ENCODE measurements around the gene RAPGEF5.

Gene RAPGEF5

GRCh38 chr7:22375359-22376048 lies 18.6 kb upstream of the RAPGEF5 start:
- DNase-seq = no peak

GRCh38 chr7:22373911-22374310 lies 17.0 kb upstream of the RAPGEF5 start:
- no peak for DNase-seq

DNA sequence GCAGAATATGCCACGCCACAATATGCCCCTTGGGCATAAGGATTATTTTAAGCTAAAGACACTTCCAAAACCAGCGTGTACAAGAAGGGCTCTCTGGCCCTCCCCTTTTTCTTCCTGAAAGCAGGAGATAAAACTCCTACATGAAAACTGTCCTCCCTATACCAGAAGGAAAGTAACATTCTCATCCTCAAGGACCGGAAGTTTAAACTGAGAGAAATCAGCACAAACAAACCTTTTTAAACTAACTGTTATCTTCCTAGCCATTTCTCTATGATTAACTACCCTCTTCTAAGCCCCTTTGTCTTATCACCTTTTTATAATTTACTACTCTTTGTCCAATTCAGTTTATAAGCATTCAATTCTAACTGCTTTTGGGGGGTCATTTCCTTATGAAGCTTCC lies 16.4 kb upstream of the RAPGEF5 start:
- DNase-seq = no peak

DNA sequence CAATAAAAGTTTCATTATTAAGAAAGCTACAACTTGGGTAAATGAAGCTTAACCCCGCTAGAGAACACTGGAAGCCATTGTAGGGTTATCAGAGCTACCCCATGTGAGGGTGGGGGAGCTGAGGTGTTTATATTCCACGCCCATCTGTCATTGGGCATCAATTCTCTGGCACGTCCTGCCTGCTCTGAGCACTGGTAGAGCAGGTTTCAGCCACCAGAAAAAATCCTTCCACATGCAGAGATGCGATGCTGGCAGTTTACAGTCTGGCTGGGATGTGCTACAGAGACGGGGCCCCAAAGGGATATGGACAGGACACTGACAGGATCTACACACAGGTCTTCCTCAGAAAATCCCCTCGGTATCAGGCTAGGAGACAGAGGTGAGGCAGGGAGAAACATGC lies 15.9 kb upstream of the RAPGEF5 start:
- no peak for DNase-seq

DNA sequence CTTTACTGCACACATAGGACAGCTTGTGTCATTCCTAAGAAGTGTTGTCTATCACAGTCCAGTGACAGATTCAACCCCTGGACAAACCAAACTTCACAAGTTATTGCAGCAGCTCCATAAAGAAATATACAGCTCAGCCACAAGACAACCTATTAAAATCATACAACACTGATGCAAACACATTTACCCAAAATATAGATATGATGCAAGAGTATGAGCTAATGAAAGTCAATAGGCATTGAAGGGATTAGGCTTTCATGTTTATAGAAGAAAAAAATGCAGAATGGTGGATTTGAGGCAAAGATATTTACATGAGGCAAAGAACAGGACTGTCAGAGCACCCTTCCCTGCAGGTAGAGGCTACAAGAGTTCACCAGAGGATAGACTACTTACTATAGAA lies 14.9 kb upstream of the RAPGEF5 start:
- DNase-seq = no peak

- DNase-seq = no peak
Measured at GRCh38 chr7:22364900-22365299, 7.9 kb upstream of the RAPGEF5 start.

- no peak for DNase-seq
Measured at GRCh38 chr7:22363756-22364422, 6.9 kb upstream of the RAPGEF5 start.

DNA sequence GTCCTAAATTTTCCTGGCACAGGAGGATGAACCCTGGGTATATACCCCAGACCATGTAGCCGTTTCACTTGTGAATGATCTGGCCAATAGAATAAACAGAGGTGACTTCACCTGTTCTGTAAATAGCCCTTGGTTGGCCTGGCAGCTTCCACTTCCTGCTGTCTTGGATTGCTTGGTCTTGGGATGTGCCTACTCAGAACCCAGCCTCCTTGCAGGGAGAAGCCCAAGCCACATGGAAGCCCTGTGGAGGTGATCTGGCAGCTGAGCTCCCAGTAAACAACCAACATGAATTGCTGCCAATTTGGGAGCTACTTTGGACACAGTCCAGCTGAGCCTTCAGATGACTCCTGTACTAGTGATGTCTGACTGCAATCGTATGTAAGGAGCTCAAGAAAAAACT lies 4.8 kb upstream of the RAPGEF5 start:
- no peak for DNase-seq

- DNase-seq = no peak
Measured at GRCh38 chr7:22361320-22361719, 4.4 kb upstream of the RAPGEF5 start.

- DNase-seq = no peak
Measured at GRCh38 chr7:22358820-22359697, 2.1 kb upstream of the RAPGEF5 start.

GRCh38 chr7:22357311-22358175 lies 589 bp upstream of the RAPGEF5 start:
- no peak for DNase-seq

DNA sequence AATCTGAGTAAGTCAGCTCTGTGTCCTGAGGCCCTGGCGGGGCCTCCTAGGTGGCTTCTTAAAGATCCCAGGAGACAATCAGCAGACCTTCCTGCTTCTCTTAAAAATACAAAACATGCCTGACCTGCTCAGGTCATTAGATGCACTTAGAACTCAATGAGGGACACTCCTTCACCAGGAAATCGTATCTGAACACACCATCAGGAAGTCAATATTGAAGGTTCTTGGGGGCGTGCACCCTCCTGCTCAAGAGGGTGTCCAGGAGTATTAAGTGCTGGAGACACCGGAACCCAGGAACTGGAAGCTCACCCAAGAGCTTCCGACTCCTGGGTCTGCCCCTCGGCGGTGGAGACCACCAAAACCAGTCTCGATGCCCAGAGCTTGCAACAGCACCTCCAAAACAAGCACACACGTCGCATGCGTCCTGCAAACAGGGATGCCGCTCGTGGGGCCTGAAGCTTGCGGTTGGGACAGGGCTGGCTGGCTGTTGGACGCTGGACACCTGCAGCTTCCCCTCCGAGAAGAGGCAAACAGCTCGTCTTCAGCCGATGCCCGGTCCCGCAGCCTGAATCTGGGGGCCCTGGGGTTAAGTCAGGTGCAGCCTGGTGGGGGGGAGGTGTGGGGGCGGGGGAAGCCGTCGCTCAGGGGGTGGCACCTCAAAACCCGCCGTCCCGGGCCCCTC lies 803 bp downstream of the RAPGEF5 start:
- no peak for DNase-seq

- no peak for DNase-seq
Measured at GRCh38 chr7:22355620-22356009, 1.3 kb downstream of the RAPGEF5 start.

DNA sequence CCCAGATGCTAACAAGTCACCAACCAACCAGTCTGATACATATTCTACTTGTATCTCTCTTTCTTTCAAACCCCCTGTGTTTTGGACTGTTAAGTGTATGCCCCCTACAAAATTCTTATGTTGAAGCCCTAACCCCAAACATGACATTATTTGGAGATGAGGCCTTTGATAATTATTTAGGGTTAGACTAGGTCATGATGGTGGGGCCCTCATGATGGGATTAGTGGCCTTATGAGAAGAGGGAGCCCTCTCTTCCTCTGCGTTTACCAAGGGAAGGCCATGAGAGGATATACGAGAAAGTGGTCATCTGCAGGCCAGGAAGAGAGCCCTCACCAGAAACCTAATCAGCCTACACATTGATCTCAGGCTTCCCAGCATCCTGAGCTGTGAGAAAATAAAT lies 2.5 kb downstream of the RAPGEF5 start:
- DNase-seq = no peak

GRCh38 chr7:22352887-22353286 lies 4.1 kb downstream of the RAPGEF5 start:
- no peak for DNase-seq

DNA sequence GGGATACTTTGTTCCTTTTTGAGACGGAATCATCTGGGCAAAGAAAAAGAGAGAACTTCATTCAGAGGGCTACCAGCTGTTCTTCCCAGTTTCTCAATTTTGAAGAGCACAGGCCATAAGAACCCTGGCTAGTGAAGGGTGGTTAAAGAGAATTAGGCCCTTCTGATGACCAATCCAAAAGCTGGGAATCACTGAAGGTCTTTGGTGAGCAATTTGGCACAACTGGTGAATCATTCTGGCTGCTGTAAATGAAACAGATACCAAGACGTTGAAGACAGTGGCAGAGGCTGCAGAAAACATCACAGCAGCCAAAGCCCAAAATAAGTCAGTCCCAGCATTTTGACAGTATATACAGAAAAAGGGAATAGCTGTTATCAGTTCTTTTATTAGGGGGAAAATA lies 5.1 kb downstream of the RAPGEF5 start:
- no peak for DNase-seq

DNA sequence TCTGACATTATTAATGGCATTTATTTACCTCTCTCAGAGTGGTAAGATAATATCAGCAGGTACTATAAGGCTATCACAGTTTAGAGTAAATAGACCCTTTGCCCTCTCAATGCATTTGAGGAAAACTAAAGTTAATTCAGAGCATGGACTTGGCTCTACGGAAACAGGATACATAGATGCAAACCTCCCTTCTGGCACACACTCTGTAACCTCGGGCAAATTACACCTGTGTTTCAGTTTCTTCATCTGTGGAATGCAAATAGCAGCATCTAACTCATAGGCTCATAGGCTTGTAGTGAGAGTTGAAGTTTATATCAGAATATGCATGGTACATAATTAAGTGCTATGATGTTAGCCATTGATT lies 5.6 kb downstream of the RAPGEF5 start:
- no peak for DNase-seq

DNA sequence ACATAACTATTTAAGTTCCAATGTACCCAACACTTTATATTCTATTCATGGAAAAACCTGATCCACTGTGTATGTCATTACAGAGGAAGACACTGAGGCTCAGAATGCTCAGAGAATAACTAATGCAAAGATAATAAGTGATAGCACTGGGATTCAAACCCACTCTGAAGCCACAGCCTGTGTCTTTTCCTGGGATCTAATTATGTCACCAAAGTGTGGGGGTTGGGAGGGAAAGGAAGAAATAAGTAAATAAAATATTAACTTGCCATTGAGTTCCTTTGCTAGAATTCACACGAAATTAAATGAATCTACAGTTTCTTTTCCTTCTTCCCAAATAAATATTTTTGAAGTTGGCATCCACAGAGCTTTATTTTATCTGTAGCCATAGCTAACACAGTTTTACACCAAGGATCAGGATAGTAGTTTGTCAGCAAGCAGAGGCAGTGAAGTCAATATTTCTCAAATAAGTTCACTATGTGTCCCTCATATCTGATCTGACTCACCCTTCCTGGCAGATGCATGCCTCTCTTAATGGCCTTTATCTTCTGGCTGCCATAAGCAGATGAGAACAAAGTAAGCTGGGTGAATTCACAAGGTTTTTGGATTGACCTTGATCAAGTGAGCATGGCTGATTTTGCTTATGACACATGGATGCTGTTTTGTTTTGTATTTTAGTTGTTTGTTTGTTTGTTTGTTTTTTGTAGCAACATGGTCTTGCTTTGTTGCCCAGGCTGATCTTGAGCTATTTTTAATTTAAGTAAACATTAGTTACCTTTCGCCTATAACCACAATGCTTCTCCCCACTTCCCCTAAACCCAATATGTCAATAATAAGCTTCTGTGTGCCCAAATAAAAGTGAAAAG lies 6.3 kb downstream of the RAPGEF5 start:
- DNase-seq = no peak

GRCh38 chr7:22348379-22348778 lies 8.6 kb downstream of the RAPGEF5 start:
- no peak for DNase-seq

DNA sequence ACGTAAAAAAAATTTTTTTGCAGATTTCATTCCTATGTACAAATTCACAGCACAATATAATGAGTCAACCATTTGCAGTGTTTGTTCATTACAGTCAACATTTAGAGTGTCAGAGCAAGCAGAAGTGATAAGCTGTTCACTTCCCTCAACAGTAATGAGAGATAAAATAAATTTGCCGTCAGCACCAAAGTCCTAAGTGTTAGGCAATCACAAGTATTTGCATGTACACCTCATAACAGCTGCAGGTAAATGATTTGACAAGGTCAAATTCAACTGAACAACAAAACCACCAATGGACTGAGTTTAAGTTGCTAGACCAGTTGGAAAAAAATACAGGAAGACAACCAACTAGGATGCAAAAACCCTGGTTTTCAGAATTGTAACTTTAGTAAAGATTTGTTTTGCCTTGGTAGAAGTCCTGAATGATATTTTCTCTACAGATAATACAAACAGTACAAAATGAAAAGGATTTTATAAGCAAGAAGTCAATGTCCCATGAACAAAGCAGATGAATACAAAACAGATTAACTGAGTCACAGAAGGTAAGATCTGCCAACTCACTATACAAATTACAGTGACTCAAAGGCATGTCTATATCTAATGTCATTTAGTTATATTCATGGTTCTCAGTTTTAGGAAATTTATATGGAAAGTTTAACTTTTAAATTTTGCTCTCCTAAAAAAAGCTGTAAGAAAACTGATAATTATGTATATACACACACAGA lies 10.4 kb downstream of the RAPGEF5 start:
- DNase-seq = no peak

GRCh38 chr7:22344655-22345054 lies 12.3 kb downstream of the RAPGEF5 start:
- no peak for DNase-seq

All from activated T-cell treated with anti-CD3 and anti-CD28 coated beads for 4 hours (primary cell).